NCI-H226 (cell line): ENCODE results near the gene ARID1B.

Source experiments
- DNase-seq: peaks from one replicate; pipeline ENCODE4 v3.0.0-alpha.2; 2015

Gene ARID1B

GRCh38 chr6:157172231-157172701, 395.1 kb downstream of the ARID1B start:
- DNase-seq: no peak

DNA sequence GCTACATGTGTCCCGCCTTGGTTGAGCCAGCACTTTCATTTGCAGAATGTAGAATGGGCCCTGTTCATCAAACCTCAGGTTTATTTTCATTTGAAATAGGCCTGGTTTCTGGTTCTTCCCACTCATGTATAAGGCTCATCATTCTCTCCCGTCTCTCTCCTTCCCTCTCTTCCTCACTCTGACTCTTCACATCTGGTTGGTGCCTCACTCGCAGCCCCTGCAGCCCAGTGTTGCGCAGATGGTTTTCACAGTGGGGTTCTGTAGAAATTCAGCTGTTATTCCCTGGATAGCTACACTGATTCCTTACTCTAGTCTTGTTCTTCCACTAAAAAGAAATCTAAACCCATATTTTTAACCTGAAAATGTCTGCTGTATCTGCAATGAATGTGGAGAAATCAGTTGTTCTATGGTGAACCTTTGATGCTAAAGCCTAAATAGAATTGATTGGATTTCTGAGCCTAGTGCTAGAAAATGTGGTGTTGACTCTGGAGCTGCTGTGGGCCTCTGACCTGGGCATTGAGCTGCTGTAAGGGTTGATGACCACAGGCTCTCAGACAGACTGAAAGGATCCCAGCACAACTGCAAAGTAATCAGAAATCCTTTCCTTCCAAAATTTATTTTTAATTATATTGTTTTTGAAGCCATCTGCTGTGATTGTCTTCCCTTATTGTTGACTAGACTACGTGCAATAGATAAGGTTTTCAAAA, 395.8 kb downstream of the ARID1B start:
- DNase-seq: no peak

- no peak for DNase-seq
These were observed 396.6 kb downstream of the ARID1B start for GRCh38 chr6:157173776-157174175.

- DNase-seq: no peak
These were observed 397.6 kb downstream of the ARID1B start for GRCh38 chr6:157174731-157175130.

DNA sequence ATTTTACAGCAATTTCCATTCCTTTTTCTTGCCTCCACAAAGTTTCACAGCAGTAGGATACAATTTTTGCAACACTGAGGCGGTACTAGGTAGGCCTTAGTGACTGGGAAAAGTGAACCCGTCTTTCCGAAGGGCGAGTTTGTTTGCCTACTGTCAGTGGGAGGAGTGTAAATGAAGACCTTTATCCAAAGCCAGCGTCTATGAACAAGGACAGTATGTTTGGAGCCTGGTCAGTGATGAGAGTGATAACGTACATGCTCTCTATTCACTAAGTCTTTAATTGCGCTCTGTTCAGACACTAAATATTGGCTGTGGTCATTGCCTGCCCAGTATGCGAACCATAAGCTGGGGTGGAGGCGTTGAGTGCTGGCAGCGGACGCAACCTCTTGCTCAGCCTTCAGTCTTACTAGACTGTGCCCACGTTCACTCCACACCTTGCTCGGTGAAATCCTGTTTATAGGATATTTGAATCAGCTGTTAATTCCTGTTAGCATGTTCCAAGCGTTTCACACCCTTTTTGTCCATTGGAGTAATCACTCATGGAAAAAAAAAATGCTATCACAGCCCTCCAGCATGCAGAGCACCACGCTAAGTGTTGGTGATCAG, 400.7 kb downstream of the ARID1B start:
- DNase-seq: no peak

- DNase-seq: no peak
These were observed 404.5 kb downstream of the ARID1B start for GRCh38 chr6:157181649-157182048.

- DNase-seq: no peak
These were observed 405.5 kb downstream of the ARID1B start for GRCh38 chr6:157182503-157183264.

DNA sequence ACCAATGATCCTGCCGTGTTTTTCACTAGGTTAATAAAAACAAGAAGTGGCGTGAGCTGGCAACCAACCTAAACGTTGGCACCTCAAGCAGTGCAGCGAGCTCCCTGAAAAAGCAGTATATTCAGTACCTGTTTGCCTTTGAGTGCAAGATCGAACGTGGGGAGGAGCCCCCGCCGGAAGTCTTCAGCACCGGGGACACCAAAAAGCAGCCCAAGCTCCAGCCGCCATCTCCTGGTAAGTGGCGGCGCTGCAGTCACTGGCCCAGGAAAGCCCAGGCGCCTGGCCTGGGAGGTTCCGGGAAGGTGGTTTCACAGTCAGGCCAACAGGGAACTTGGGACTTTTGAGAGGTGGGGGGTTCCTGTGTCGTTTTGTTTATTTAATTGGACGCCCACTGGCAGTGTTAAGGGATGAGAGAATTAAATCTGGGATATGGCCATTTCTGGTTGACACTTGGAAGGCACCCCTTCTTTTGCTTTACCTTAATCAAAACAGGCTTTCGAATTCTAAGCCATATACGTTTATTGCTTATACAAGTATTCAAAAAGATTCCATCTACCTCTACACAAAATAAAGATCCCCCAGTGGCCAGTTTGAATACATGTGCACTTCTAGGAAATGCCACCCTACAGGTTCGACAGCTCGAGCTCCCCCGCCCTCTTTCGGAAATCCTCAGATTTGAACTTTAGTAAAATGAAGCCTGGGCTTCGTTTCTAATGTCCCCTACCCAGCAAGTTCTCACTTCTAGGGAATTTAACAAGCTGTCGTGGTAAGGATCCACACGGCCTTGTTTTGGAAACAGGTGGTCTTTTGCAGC, 407.2 kb downstream of the ARID1B start:
- peak; percentile 9 for DNase-seq

DNA sequence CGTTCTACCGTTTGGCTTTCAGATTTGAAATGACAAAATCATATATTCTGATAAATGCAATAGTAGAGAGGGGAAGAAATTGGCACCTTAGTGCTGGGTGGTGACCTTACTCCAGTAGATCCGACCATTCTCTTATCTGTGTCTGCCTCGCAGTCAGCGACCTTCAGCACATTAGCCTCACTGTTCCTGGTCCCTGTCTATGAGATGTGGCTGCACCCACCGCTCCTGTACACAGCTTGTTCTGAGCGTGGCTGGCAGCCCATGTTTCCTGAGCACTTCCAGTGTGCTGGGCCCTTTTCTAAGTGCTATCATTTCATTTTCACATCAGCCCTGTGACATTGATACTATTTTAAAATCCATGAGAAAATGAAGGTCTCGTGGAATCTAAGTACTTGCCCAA, 408.0 kb downstream of the ARID1B start:
- DNase-seq: no peak

GRCh38 chr6:157185986-157186385, 408.8 kb downstream of the ARID1B start:
- no peak for DNase-seq

GRCh38 chr6:157186785-157187181, 409.6 kb downstream of the ARID1B start:
- no peak for DNase-seq

- DNase-seq: no peak
These were observed 410.3 kb downstream of the ARID1B start for GRCh38 chr6:157187182-157188083.

DNA sequence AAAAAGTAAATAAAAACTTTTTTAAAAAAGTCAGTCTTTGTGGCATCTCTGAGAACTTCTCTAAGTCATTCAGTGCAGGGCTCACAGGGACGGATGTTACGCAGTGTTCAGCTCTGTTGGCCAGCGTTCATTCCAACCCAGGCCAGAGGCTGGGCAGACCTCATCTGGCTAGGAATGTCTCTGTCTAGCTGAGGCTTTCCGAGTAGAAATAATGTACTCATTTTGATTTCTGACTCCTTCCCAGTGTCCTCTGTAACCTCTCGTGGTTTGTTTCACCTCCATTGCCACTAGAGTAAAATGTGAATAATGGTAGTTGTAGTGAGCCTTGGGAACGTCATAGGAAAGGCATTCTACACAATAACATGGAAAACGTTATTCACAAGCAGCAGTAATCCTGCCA, 411.0 kb downstream of the ARID1B start:
- DNase-seq: no peak

GRCh38 chr6:157193443-157193996, 416.3 kb downstream of the ARID1B start:
- DNase-seq: no peak

- no peak for DNase-seq
These were observed 416.9 kb downstream of the ARID1B start for GRCh38 chr6:157194110-157194509.

- DNase-seq: peak; percentile 49
These were observed 417.5 kb downstream of the ARID1B start for GRCh38 chr6:157194643-157195042.

DNA sequence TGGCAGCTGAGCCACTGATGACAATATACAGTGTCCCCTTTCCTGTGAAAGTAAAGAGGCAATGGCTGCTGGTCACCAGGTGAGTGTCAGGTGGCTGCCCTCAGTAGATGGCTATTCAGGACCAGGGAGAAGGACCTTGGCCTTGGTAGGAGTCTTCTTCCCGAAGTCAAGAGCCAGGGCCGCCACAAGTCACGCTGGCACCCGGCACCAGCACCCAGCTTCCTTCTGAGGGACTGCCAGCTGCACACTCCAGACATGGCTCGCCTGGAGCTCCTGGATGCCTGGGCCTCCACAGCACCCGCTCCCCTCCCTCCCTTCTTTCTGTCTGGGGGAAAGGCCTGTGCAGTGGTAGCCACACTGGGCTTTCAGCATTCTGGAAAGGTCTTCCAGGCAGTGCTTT, 419.2 kb downstream of the ARID1B start:
- no peak for DNase-seq

DNA sequence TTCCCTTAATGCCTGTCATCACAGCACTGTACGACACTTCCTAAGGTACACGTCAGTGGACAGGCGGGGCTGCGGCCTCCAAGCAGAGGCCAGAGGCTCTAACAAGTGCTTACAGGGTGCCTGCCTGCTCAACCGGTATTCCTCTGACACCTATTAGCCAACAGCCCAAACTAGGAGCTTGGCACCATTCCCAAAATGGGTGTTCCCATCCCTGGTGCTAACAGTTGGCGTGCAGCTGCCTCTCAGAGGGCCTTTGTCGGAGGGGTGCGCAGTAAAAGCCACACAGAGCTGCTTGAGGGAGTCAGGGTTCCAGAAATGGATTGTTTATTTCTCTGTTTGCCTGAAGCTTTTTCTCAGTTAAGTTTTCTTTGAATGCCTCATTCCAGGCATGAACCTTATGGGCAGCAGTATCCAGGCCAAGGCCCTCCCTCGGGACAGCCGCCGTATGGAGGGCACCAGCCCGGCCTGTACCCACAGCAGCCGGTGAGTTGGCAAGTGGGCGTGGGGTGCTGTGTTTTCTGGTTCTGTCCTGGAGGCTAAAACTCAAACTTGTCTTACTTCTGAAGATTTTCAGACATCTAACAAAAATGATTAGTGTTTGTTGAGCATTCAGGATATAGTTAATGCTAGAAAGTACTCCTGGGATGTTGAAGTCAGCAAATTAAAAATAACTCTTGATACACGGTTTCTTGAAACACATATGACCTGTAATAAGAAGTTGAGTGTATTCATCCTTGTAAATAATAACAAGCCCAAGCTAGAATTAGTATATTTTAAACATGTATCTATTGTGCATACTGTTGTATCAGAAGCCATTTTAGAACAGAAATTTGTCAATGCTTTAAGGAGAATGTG, 421.5 kb downstream of the ARID1B start:
- DNase-seq: no peak

GRCh38 chr6:157200117-157200516, 422.9 kb downstream of the ARID1B start:
- DNase-seq: no peak

GRCh38 chr6:157200611-157201010, 423.4 kb downstream of the ARID1B start:
- DNase-seq: no peak

- no peak for DNase-seq
These were observed 423.9 kb downstream of the ARID1B start for GRCh38 chr6:157201083-157201482.
